Upper lobe of right lung (tissue), 1 donor: ENCODE data around the gene DELE1. TPM values are rescaled to one million over a fixed set of nuclear protein-coding genes. Genes with fewer than 3 reads are reported as not detected.
A peak's percentile ranks its signal among the peaks of the same experiment; 100 is the strongest.

Experiments
- ATAC-seq: fragments of 200-7000 bp; cut with Tn5 transposase; one replicate; pipeline ENCODE4 v1.9.1; 2020; ENCODE audit warnings: mild to moderate bottlenecking, moderate library complexity
- DNase-seq: peaks from one replicate; pipeline ENCODE4 v3.0.0-alpha.2; 2020
- H3K27ac ChIP-seq: fragments of 200-600 bp; one replicate; pipeline ENCODE4 v1.8.0; 2022
- H3K27me3 ChIP-seq: fragments of 200-600 bp; one replicate; pipeline ENCODE4 v1.8.0; 2022; ENCODE audit warnings: mild to moderate bottlenecking
- H3K36me3 ChIP-seq: fragments of 200-600 bp; one replicate; pipeline ENCODE4 v1.8.0; 2022
- H3K4me1 ChIP-seq: fragments of 200-600 bp; one replicate; pipeline ENCODE4 v1.8.0; 2022
- H3K4me3 ChIP-seq: fragments of 200-600 bp; one replicate; pipeline ENCODE4 v1.8.0; 2022; ENCODE audit warnings: mild to moderate bottlenecking
- H3K9me3 ChIP-seq: fragments of 200-600 bp; one replicate; pipeline ENCODE4 v1.8.0; 2022
- intact Hi-C: fragments of 100-400 bp; cut with DNase I; formaldehyde crosslinking; loops from one replicate; pipeline ENCODE4 v1.11.0; 2022
- total RNA-seq: library from RNA; stranded (reverse); fragmentation: NEBNext Ultra II Directional; extraction: Animal tissue kit (Norgen Biotek cat#: 25700); gene quantifications from one replicate; pipeline ENCODE4 v1.2.1, GENCODE V29; 2021
- TF ChIP-seq, protein P1 (sequence below): fragments of 200-600 bp; IDR thresholded peaks from one replicate; pipeline ENCODE4 v1.8.0; 2022; ENCODE audit warnings: antibody characterized with exemption
- donor health status: DM: no; HTN: yes; CAD: no; lungs with severe emphysema.

Gene DELE1
- total RNA-seq, 1 donor from 2014 or later: 83.3 TPM

GRCh38 chr5:141966275-141966962 is 42.7 kb downstream of the DELE1 start:
- ATAC-seq (no peak), DNase-seq (no peak)
- Histone ChIP-seq H3K27ac (no peak overlapping the region), H3K4me3 (no peak overlapping the region), H3K4me1 (peaks cover 14% of the 10 kb centered on the region), H3K9me3 (no peaks in the 10 kb centered on the region), H3K27me3 (no peaks in the 10 kb centered on the region), H3K36me3 (no peaks in the 10 kb centered on the region)
- TF ChIP-seq, protein P1, sequence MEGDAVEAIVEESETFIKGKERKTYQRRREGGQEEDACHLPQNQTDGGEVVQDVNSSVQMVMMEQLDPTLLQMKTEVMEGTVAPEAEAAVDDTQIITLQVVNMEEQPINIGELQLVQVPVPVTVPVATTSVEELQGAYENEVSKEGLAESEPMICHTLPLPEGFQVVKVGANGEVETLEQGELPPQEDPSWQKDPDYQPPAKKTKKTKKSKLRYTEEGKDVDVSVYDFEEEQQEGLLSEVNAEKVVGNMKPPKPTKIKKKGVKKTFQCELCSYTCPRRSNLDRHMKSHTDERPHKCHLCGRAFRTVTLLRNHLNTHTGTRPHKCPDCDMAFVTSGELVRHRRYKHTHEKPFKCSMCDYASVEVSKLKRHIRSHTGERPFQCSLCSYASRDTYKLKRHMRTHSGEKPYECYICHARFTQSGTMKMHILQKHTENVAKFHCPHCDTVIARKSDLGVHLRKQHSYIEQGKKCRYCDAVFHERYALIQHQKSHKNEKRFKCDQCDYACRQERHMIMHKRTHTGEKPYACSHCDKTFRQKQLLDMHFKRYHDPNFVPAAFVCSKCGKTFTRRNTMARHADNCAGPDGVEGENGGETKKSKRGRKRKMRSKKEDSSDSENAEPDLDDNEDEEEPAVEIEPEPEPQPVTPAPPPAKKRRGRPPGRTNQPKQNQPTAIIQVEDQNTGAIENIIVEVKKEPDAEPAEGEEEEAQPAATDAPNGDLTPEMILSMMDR: no peak
- intact Hi-C loops: no loop called here

GRCh38 chr5:141966963-141967333 is 43.3 kb downstream of the DELE1 start:
- intact Hi-C loops: no loop called here
- Histone ChIP-seq H3K27ac (no peak overlapping the region), H3K4me1 (peaks cover 14% of the 10 kb centered on the region), H3K4me3 (no peak overlapping the region), H3K36me3 (peaks cover under 1% of the 10 kb centered on the region), H3K27me3 (no peaks in the 10 kb centered on the region), H3K9me3 (no peaks in the 10 kb centered on the region)
- DNase-seq: no peak
- no peak for ATAC-seq
- TF ChIP-seq, protein P1: no peak

- H3K4me1 ChIP-seq: peaks cover 14% of the 10 kb centered on the region
- H3K27me3 ChIP-seq: no peaks in the 10 kb centered on the region
- peak within 1 kb of the TSS; percentile 98 for H3K27ac ChIP-seq
- H3K36me3 ChIP-seq: peaks cover 22% of the 10 kb centered on the region
- intact Hi-C loops: no loop called here
- peak within 1 kb of the TSS; percentile 77 for H3K4me3 ChIP-seq
- ATAC-seq (peak; percentile 98), DNase-seq (peak; percentile 99)
- TF ChIP-seq, protein P1: peak; percentile 99
- H3K9me3 ChIP-seq: no peaks in the 10 kb centered on the region
These were observed 45.4 kb downstream of the DELE1 start, which contains the start of gene RNF14 for GRCh38 chr5:141968914-141969608. Gene RNF14, plus strand, starts transcription at chr5:141969105. Its CDS starts 4,484 bp downstream, at chr5:141973589.

GRCh38 chr5:141969783-141970771 is 46.4 kb downstream of the DELE1 start:
- H3K4me3 ChIP-seq: peak overlapping the region; percentile 77
- DNase-seq (no peak), ATAC-seq (peak; percentile 5)
- intact Hi-C loops: no loop called here
- TF ChIP-seq, protein P1: no peak
- peaks cover 20% of the 10 kb centered on the region for H3K4me1 ChIP-seq
- no peaks in the 10 kb centered on the region for H3K27me3 ChIP-seq
- no peaks in the 10 kb centered on the region for H3K9me3 ChIP-seq
- H3K27ac ChIP-seq: peak overlapping the region; percentile 98
- H3K36me3 ChIP-seq: peaks cover 32% of the 10 kb centered on the region

DNA sequence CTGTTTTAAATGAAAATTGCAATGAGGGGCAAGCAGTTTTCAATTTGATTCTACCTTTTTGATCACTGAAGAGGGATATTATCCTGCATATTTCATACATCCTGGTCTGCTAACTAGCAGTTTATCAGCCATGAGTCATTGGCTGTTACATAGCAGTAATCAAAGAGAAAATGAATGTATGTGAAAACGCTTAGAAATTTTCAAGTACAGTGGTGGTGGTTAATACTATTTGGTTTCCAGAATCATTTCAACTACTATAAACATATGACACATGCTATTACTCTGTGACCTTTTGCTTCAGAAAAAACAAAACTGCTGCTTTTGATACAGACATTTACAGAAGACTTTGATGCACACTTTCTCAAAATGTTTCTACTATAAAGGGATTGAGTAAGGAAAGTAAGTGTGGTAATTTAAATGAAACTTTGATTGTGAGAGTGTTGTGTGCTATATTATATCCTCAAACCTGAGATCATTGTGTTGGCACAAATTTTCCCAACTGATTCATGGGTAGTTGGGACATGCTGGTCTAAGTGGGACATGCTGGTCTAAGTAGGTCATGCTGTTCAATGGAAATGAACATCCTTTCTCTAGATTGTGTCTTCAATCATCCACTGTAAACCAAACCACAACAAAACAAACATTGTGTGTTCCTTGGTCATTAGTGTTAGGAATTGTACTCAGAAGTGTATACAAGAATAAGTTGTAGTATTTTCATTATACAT is 50.4 kb downstream of the DELE1 start:
- H3K4me1 ChIP-seq: peaks cover 20% of the 10 kb centered on the region

More for the DNA sequence above, 50.4 kb downstream of the DELE1 start:
- TF ChIP-seq, protein P1: no peak
- DNase-seq (no peak), ATAC-seq (no peak)
- peaks cover 67% of the 10 kb centered on the region for H3K36me3 ChIP-seq
- H3K27ac ChIP-seq: no peak overlapping the region
- H3K9me3 ChIP-seq: no peaks in the 10 kb centered on the region
- H3K4me3 ChIP-seq: no peak overlapping the region
- intact Hi-C loops: no loop called here
- H3K27me3 ChIP-seq: no peaks in the 10 kb centered on the region
